Measurements from ENCODE around the gene LRRC23. TPM values are rescaled to one million over a fixed set of nuclear protein-coding genes. Genes with fewer than 3 reads are reported as not detected.
A peak's percentile ranks its signal among the peaks of the same experiment; 100 is the strongest.

Gene LRRC23
- total and polyA plus RNA-seq, 9 of the 15 experiments (the other 6 are each of a cell fraction or from before 2014, with no cell fraction given): 2.2 to 7.0 (median 3.0) TPM

DNA sequence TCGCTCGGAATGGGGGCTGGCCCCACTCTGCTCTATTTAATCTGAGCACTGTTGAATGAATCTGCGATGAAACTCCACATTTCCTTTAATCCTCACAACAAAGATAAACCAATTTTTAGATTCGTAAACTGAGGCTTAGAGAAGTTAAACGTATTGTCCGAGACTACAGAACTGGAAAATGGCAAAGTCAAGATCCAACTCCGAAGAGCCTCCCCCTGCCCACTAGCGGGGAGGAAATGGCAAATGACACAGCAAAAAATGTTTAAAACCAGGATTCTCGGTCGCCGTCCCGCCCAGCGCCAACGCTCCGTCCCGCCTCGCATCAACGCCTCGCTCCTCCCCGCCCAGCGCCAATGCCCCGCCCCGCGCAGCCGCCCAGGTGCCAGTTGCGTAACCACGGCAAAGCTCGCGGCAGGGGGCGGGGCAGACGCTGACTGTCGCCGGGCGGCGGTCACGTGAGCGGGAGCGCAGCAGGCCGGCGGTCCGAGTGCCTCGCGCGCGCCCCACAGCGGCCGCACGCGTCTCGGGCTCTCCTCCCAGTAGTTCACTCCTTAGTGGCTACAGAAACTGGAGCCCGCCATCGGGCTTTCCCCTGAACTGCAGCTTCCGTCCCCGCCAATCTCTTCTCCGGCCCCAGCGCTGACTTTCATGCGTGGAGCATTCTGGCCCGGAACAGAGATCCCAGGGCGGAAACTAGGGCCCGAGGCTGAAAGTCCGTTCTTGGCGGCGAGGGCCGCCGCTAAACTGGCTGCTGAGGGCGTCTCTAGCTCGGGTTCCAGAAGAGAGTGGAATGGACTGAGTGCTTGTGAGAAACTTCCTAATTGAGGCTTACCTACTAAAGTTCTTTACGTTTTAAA lies 13.6 kb upstream of the LRRC23 start (continued):
- TF ChIP-seq, protein P1, sequence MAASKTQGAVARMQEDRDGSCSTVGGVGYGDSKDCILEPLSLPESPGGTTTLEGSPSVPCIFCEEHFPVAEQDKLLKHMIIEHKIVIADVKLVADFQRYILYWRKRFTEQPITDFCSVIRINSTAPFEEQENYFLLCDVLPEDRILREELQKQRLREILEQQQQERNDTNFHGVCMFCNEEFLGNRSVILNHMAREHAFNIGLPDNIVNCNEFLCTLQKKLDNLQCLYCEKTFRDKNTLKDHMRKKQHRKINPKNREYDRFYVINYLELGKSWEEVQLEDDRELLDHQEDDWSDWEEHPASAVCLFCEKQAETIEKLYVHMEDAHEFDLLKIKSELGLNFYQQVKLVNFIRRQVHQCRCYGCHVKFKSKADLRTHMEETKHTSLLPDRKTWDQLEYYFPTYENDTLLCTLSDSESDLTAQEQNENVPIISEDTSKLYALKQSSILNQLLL (CRISPR knock-in tag; IDR thresholded peaks at IDR 0.05; ENCODE audit: borderline replicate concordance): no peak
- TF ChIP-seq EGR1 (conservative IDR thresholded peaks at IDR 0.05): peak; percentile 48; the same call in 1 of the 2 replicates
- TF ChIP-seq SNIP1 (IDR thresholded peaks at IDR 0.05; ENCODE audit: low read depth): no peak
- TF ChIP-seq, protein P2, sequence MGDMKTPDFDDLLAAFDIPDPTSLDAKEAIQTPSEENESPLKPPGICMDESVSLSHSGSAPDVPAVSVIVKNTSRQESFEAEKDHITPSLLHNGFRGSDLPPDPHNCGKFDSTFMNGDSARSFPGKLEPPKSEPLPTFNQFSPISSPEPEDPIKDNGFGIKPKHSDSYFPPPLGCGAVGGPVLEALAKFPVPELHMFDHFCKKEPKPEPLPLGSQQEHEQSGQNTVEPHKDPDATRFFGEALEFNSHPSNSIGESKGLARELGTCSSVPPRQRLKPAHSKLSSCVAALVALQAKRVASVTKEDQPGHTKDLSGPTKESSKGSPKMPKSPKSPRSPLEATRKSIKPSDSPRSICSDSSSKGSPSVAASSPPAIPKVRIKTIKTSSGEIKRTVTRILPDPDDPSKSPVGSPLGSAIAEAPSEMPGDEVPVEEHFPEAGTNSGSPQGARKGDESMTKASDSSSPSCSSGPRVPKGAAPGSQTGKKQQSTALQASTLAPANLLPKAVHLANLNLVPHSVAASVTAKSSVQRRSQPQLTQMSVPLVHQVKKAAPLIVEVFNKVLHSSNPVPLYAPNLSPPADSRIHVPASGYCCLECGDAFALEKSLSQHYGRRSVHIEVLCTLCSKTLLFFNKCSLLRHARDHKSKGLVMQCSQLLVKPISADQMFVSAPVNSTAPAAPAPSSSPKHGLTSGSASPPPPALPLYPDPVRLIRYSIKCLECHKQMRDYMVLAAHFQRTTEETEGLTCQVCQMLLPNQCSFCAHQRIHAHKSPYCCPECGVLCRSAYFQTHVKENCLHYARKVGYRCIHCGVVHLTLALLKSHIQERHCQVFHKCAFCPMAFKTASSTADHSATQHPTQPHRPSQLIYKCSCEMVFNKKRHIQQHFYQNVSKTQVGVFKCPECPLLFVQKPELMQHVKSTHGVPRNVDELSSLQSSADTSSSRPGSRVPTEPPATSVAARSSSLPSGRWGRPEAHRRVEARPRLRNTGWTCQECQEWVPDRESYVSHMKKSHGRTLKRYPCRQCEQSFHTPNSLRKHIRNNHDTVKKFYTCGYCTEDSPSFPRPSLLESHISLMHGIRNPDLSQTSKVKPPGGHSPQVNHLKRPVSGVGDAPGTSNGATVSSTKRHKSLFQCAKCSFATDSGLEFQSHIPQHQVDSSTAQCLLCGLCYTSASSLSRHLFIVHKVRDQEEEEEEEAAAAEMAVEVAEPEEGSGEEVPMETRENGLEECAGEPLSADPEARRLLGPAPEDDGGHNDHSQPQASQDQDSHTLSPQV (IDR thresholded peaks at IDR 0.05): 0 out of 2 replicates have a peak, but pooled peaks have one; percentile 42
- no peak for TF ChIP-seq ESRRB (CRISPR knock-in tag; IDR thresholded peaks at IDR 0.05; ENCODE audit: borderline replicate concordance)
- 0 out of 2 replicates have a peak, but pooled peaks have one; percentile 68 for TF ChIP-seq POLR2AphosphoS2 (IDR thresholded peaks at IDR 0.05; ENCODE audit: low read length)
- TF ChIP-seq PPARD (CRISPR knock-in tag; IDR thresholded peaks at IDR 0.05): no peak
- no peak for TF ChIP-seq HNRNPUL1 (IDR thresholded peaks at IDR 0.05; ENCODE audit: low read length)
- TF ChIP-seq, protein P3, sequence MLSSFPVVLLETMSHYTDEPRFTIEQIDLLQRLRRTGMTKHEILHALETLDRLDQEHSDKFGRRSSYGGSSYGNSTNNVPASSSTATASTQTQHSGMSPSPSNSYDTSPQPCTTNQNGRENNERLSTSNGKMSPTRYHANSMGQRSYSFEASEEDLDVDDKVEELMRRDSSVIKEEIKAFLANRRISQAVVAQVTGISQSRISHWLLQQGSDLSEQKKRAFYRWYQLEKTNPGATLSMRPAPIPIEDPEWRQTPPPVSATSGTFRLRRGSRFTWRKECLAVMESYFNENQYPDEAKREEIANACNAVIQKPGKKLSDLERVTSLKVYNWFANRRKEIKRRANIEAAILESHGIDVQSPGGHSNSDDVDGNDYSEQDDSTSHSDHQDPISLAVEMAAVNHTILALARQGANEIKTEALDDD (IDR thresholded peaks at IDR 0.05): no peak
- TF ChIP-seq, protein P4, sequence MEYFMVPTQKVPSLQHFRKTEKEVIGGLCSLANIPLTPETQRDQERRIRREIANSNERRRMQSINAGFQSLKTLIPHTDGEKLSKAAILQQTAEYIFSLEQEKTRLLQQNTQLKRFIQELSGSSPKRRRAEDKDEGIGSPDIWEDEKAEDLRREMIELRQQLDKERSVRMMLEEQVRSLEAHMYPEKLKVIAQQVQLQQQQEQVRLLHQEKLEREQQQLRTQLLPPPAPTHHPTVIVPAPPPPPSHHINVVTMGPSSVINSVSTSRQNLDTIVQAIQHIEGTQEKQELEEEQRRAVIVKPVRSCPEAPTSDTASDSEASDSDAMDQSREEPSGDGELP (CRISPR knock-in tag; IDR thresholded peaks at IDR 0.05; ENCODE audit: borderline replicate concordance): peak; percentile 91
- no peak for TF ChIP-seq GATA2 (CRISPR knock-in tag; IDR thresholded peaks at IDR 0.05)
- TF ChIP-seq PHF21A (IDR thresholded peaks at IDR 0.05; ENCODE audit: borderline replicate concordance, low read depth): no peak
- TF ChIP-seq, protein P5, sequence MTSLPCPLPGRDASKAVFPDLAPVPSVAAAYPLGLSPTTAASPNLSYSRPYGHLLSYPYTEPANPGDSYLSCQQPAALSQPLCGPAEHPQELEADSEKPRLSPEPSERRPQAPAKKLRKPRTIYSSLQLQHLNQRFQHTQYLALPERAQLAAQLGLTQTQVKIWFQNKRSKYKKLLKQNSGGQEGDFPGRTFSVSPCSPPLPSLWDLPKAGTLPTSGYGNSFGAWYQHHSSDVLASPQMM (CRISPR knock-in tag; IDR thresholded peaks at IDR 0.05): no peak
- peak; percentile 85 for TF ChIP-seq KDM5B (IDR thresholded peaks at IDR 0.05; ENCODE audit: insufficient replicate concordance, low read depth, low read length)
- TF ChIP-seq, protein P6, sequence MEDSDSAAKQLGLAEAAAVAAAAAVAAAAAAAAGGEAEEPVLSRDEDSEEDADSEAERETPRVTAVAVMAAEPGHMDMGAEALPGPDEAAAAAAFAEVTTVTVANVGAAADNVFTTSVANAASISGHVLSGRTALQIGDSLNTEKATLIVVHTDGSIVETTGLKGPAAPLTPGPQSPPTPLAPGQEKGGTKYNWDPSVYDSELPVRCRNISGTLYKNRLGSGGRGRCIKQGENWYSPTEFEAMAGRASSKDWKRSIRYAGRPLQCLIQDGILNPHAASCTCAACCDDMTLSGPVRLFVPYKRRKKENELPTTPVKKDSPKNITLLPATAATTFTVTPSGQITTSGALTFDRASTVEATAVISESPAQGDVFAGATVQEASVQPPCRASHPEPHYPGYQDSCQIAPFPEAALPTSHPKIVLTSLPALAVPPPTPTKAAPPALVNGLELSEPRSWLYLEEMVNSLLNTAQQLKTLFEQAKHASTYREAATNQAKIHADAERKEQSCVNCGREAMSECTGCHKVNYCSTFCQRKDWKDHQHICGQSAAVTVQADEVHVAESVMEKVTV (CRISPR knock-in tag; IDR thresholded peaks at IDR 0.05): peak; percentile 70
- no peak for TF ChIP-seq FOXJ3 (CRISPR knock-in tag; IDR thresholded peaks at IDR 0.05)
- TF ChIP-seq ZNF347 (CRISPR knock-in tag; IDR thresholded peaks at IDR 0.05; ENCODE audit: low read depth): no peak
